Measurements from ENCODE around the gene IKZF2.

DNA sequence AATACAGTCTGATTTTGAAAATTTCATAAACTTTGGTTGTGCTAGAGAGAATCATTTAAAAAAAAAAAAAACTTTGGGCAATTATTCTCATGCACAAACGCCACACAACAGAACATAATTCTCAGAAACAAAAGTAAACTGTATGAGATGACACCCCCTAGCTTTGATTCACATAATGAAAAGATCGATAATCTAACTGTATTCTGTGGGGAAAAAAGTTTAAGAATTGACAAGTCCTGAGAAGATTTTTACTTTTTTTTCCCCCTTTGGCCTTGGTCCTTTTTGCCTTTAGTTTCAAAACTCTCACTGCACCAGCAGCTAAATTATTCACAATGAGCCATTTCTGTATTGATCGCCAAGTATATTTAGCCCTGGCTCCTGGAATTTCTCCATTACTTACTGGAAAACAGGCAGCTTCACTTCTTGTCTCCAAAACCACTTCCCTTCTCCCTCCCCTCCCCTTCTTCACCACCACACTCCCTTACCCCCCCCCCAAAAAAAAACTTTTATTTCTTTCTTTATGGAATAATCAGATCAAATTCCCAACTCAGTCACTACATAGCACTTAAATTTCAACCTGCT lies 2.0 kb downstream of the IKZF2 start:
- TF ChIP-seq POLR2A (IDR thresholded peaks at IDR 0.05; ENCODE audit: low read length) = no peak
- TF ChIP-seq GATA1 (IDR thresholded peaks at IDR 0.05; ENCODE audit: low read depth, low read length) = no peak

Data from erythroblast (primary cell).